ENCODE results near the gene SLC25A3.
"Not testable (repeated sequence)": the region's sequence is repeated elsewhere in the genome, so short reads cannot be mapped to it uniquely, and the experiment has no call there.

Gene SLC25A3

GRCh38 chr12:98595243-98595988, 1.9 kb downstream of the SLC25A3 start:
- DNase-seq (ENCODE audit: low read depth), result peak; percentile 76

GRCh38 chr12:98597313-98597712, 3.8 kb downstream of the SLC25A3 start:
- not testable (repeated sequence) for DNase-seq (ENCODE audit: low read depth)

- DNase-seq (ENCODE audit: low read depth), result no peak
These were observed 8.4 kb downstream of the SLC25A3 start for GRCh38 chr12:98601924-98602323.

GRCh38 chr12:98606359-98606988, 13.0 kb downstream of the SLC25A3 start:
- DNase-seq (ENCODE audit: low read depth), result no peak

- DNase-seq (ENCODE audit: low read depth), result no peak
These were observed 17.1 kb downstream of the SLC25A3 start for GRCh38 chr12:98610596-98610995.

GRCh38 chr12:98612696-98613334, 19.3 kb downstream of the SLC25A3 start:
- DNase-seq (ENCODE audit: low read depth), result no peak

GRCh38 chr12:98618952-98619351, 25.5 kb downstream of the SLC25A3 start:
- DNase-seq (ENCODE audit: low read depth), result peak; percentile 40

- DNase-seq (ENCODE audit: low read depth), result no peak
These were observed 42.3 kb downstream of the SLC25A3 start for GRCh38 chr12:98635657-98636323.

- DNase-seq (ENCODE audit: low read depth), result no peak
These were observed 43.6 kb downstream of the SLC25A3 start for GRCh38 chr12:98637068-98637467.

GRCh38 chr12:98638009-98638408, 44.5 kb downstream of the SLC25A3 start:
- DNase-seq (ENCODE audit: low read depth), result no peak

GRCh38 chr12:98639491-98639890, 46.0 kb downstream of the SLC25A3 start:
- DNase-seq (ENCODE audit: low read depth), result no peak

GRCh38 chr12:98642801-98643200, 49.3 kb downstream of the SLC25A3 start:
- DNase-seq (ENCODE audit: low read depth), result not testable (repeated sequence)

- no peak for DNase-seq (ENCODE audit: low read depth)
These were observed 50.9 kb downstream of the SLC25A3 start for GRCh38 chr12:98644433-98644711.

GRCh38 chr12:98644712-98645571, 51.5 kb downstream of the SLC25A3 start, which contains the start of the genes APAF1 and IKBIP:
TSS of gene APAF1 (plus strand) at chr12:98645290. CDS start at chr12:98648360, 3,070 bp downstream.
TSS of gene IKBIP (minus strand) at chr12:98644788. CDS start at chr12:98644701, 87 bp downstream.
- peak; percentile 88 for DNase-seq (ENCODE audit: low read depth)

- no peak for DNase-seq (ENCODE audit: low read depth)
These were observed 52.1 kb downstream of the SLC25A3 start for GRCh38 chr12:98645572-98646067.

GRCh38 chr12:98646294-98647090, 53.0 kb downstream of the SLC25A3 start:
- DNase-seq (ENCODE audit: low read depth), result no peak

GRCh38 chr12:98651328-98651727, 57.8 kb downstream of the SLC25A3 start:
- DNase-seq (ENCODE audit: low read depth), result no peak

- no peak for DNase-seq (ENCODE audit: low read depth)
These were observed 60.5 kb downstream of the SLC25A3 start for GRCh38 chr12:98653866-98654493.

All from HS-5 (cell line).